ENCODE results near the gene FRRS1L.
"Not testable (repeated sequence)": the region's sequence is repeated elsewhere in the genome, so short reads cannot be mapped to it uniquely, and the experiment has no call there.

FRRS1L gene

GRCh38 chr9:109133533-109133932 is 33.5 kb downstream of the FRRS1L start:
- no peak overlapping the region for H3K4me3 ChIP-seq (ENCODE audit: low read depth, low read length)

- no peak overlapping the region for H3K4me3 ChIP-seq (ENCODE audit: low read depth, low read length)
Measured at GRCh38 chr9:109132567-109133021, 34.5 kb downstream of the FRRS1L start.

GRCh38 chr9:109129470-109130197 is 37.4 kb downstream of the FRRS1L start:
- no peak overlapping the region for H3K4me3 ChIP-seq (ENCODE audit: low read depth, low read length)

- H3K4me3 ChIP-seq (ENCODE audit: low read depth, low read length): not testable (repeated sequence)
Measured at GRCh38 chr9:109126671-109127070, 40.4 kb downstream of the FRRS1L start.

GRCh38 chr9:109124121-109124520 is 42.9 kb downstream of the FRRS1L start:
- no peak overlapping the region for H3K4me3 ChIP-seq (ENCODE audit: low read depth, low read length)

GRCh38 chr9:109122726-109123621 is 44.1 kb downstream of the FRRS1L start:
- no peak overlapping the region for H3K4me3 ChIP-seq (ENCODE audit: low read depth, low read length)

GRCh38 chr9:109121232-109121796 is 45.7 kb downstream of the FRRS1L start:
- H3K4me3 ChIP-seq (ENCODE audit: low read depth, low read length): no peak overlapping the region

GRCh38 chr9:109120204-109120789 is 46.8 kb downstream of the FRRS1L start:
- no peak overlapping the region for H3K4me3 ChIP-seq (ENCODE audit: low read depth, low read length)

- peak within 1 kb of the TSS; percentile 82 for H3K4me3 ChIP-seq (ENCODE audit: low read depth, low read length)
Measured at GRCh38 chr9:109119439-109120203, 47.4 kb downstream of the FRRS1L start, which contains the start of gene TMEM245. TSS of gene TMEM245 (minus strand) at chr9:109119947. CDS start at chr9:109119913, 34 bp downstream.

GRCh38 chr9:109118808-109119438 is 48.1 kb downstream of the FRRS1L start:
- H3K4me3 ChIP-seq (ENCODE audit: low read depth, low read length): peak overlapping the region; percentile 82

GRCh38 chr9:109117856-109118807 is 48.9 kb downstream of the FRRS1L start:
- peak overlapping the region; percentile 82 for H3K4me3 ChIP-seq (ENCODE audit: low read depth, low read length)

- no peak overlapping the region for H3K4me3 ChIP-seq (ENCODE audit: low read depth, low read length)
Measured at GRCh38 chr9:109115931-109116526, 51.0 kb downstream of the FRRS1L start.

GRCh38 chr9:109114670-109115069 is 52.4 kb downstream of the FRRS1L start:
- H3K4me3 ChIP-seq (ENCODE audit: low read depth, low read length): no peak overlapping the region

GRCh38 chr9:109113892-109114609 is 53.0 kb downstream of the FRRS1L start:
- no peak overlapping the region for H3K4me3 ChIP-seq (ENCODE audit: low read depth, low read length)

- no peak overlapping the region for H3K4me3 ChIP-seq (ENCODE audit: low read depth, low read length)
Measured at GRCh38 chr9:109113254-109113653, 53.8 kb downstream of the FRRS1L start.

GRCh38 chr9:109110329-109111021 is 56.6 kb downstream of the FRRS1L start:
- H3K4me3 ChIP-seq (ENCODE audit: low read depth, low read length): no peak overlapping the region

- H3K4me3 ChIP-seq (ENCODE audit: low read depth, low read length): no peak overlapping the region
Measured at GRCh38 chr9:109109967-109110328, 57.1 kb downstream of the FRRS1L start.
